GM12865 (cell line): ENCODE results near the gene TRAK1.

ENCODE experiments used
- DNase-seq: peaks from one replicate; pipeline ENCODE4 v3.0.0; 2010; ENCODE audit warnings: low read depth
- H3K4me3 ChIP-seq: 2 replicates; pipeline ENCODE4 v1.5.1; 2011; ENCODE audit warnings: mild to moderate bottlenecking, low read depth, low read length, control low read depth
- TF ChIP-seq, protein P1 (sequence below): IDR thresholded peaks from 2 replicates; pipeline ENCODE4 v1.5.1; 2011; ENCODE audit warnings: low read length, control low read depth, low read depth, inconsistent platforms; ENCODE audit not compliant: insufficient read depth; ENCODE audit errors: missing control alignments

TRAK1 gene

DNA sequence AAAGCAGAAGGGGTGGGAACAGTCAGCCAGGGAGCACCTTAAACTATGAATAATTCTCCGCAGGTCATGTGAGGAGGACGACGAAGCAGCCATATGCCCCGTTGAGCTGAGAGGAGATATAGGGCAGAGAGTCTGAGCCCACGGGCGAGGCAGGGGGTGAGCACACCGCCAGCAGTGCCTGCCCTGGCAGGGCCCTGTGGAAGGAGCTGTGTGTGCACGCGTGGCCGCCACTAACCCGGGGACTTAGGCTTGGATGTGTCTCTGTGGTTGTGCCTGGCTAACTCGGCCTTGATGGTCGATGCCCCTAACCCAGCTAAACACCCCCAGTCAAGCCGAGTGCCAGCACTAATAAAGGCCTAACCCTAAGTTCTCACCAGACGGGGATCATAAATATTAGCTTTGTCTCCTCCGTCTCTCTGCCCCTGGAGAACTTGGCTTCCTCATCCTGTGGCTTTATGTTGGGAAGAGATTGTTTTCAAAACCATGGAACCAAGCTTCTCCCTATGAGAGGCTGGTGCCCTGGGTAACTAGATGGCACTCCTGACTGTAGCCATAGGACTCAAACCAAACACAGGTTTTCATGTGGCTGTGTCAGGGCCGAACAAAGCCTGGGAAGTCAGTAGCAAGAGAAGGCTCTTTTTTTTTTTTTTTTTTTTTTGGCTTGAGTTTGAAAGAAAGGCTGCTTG, 129.4 kb downstream of the TRAK1 start:
- DNase-seq: no peak
- TF ChIP-seq, protein P1, sequence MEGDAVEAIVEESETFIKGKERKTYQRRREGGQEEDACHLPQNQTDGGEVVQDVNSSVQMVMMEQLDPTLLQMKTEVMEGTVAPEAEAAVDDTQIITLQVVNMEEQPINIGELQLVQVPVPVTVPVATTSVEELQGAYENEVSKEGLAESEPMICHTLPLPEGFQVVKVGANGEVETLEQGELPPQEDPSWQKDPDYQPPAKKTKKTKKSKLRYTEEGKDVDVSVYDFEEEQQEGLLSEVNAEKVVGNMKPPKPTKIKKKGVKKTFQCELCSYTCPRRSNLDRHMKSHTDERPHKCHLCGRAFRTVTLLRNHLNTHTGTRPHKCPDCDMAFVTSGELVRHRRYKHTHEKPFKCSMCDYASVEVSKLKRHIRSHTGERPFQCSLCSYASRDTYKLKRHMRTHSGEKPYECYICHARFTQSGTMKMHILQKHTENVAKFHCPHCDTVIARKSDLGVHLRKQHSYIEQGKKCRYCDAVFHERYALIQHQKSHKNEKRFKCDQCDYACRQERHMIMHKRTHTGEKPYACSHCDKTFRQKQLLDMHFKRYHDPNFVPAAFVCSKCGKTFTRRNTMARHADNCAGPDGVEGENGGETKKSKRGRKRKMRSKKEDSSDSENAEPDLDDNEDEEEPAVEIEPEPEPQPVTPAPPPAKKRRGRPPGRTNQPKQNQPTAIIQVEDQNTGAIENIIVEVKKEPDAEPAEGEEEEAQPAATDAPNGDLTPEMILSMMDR: no peak
- H3K4me3 ChIP-seq: no peak overlapping the region

DNA sequence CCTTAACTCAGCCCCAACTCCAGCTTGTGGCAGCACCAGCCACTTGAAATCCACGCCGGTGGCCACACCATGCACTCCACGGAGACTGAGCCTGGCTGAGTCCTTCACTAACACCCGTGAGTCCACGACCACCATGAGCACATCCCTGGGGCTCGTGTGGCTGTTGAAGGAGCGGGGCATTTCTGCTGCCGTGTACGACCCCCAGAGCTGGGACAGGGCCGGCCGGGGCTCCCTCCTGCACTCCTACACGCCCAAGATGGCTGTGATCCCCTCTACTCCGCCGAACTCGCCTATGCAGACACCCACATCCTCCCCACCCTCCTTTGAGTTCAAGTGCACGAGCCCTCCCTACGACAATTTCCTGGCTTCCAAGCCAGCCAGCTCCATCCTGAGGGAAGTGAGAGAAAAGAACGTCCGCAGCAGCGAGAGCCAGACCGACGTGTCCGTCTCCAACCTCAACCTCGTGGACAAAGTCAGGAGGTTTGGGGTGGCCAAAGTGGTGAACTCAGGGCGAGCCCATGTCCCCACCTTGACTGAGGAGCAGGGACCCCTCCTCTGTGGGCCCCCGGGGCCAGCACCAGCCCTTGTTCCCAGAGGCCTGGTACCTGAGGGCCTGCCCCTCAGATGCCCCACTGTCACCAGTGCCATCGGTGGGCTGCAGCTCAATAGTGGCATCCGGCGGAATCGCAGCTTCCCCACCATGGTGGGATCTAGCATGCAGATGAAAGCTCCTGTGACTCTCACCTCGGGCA, 132.0 kb downstream of the TRAK1 start:
- H3K4me3 ChIP-seq: no peak overlapping the region
- TF ChIP-seq, protein P1: no peak
- DNase-seq: no peak

DNA sequence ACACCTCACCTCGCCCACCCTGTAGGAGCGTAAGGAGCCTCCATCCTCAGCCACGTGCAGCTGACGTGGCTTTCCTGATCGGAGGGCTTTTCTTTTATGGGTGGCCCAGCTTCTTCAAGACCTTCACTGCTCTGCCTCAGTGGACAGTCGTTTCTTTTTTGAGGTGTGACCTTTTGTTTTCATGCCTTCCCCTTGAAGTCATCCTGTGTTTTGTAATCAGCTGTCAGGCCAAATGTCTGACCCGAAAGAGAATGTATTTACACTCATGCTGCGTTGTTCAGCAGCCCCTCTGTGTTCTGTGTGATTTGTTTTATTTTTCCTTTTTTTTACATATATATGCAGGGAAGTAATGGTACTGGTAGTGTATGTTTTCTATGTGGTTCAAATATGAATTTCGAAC, 133.0 kb downstream of the TRAK1 start:
- H3K4me3 ChIP-seq: no peak overlapping the region
- no peak for DNase-seq
- TF ChIP-seq, protein P1: no peak

DNA sequence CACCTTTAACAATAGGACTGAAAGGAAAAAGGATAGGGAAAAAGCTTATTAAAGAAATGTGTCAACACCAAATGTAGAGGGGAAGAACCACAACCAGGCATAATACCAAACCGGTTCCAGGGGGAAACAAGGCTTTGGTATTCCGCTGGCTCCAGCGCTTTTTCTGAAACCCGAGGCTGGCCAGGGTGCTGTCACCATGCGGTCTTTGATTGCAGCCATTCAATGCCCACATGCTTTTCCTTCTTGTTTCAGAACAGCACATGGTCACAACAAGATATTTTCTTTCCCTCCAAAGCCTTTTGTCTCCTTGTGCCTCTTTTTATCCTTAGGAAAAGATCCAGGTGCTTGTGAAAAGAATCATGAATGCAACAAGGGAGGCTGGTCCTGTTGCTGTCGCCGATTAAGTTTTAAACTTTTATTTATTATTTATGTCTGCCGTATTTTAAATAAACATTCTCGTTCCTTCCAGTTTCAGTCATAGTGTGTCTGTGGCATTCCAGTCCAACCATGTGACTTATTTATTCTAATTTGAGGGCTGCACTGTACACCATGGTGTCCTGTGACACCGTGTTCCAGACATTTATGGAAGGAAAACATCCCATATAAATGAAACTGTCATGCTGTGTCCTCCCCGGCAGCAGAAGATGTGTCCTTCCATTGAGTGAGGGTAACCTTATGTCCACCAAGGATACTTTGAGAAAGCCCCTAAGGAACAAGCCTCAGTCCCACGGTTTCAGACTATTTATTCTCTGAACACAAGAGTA, 133.7 kb downstream of the TRAK1 start:
- no peak for DNase-seq
- TF ChIP-seq, protein P1: no peak
- no peak overlapping the region for H3K4me3 ChIP-seq

DNA sequence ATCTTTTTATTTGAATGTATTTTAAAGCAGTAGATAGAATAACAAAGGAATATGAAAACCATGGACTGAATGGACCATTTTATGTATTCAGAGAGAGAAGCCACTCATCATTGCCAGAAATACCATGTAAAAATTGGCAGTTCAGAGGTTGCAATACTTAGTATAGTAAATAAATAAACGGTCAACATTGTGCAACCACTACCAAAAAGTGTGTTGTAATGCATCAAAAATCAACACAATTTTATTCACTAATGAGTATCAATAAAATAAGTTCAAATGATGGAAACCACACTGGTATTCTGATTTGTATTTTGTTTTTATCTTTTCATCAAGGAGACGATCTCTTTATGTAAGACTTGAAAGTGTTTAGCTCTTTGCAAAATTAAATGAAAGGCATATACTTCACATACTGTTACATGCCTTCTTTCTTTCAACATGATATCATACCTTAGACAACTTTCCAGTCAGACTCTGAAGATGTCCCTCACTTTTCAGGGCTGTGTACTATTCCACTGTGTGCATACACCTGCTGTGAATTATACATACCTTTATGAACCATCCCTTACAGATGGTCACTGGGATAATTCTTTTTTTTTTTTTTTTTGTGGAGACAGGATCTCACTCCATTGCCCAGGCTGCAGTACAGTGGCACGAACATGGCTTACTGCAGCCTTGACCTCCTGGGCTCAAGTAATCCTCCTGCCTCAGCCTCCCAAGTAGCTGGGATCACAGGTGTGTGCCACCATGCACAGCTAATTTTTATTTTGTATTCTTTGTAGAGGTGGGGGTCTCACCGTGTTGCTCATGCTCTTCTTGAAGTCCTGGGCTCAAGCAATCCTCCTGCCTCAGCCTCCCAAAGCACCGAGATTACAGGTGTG, 134.6 kb downstream of the TRAK1 start:
- no peak for DNase-seq
- TF ChIP-seq, protein P1: no peak
- no peak overlapping the region for H3K4me3 ChIP-seq
